Loucy (cell line): ENCODE results near the gene PSD2.
"Not testable (repeated sequence)": the region's sequence is repeated elsewhere in the genome, so short reads cannot be mapped to it uniquely, and the experiment has no call there.

Experiments used
- H2AFZ ChIP-seq: fragments of 200-600 bp; sonication (generic); 2 replicates; pipeline ENCODE4 v1.6.0; 2016; ENCODE audit warnings: antibody characterized with exemption, mild to moderate bottlenecking, low read length, moderate library complexity
- H3F3A ChIP-seq: fragments of 200-600 bp; 2 replicates; pipeline ENCODE4 v1.6.0; 2016; ENCODE audit warnings: antibody characterized with exemption, low read depth, mild to moderate bottlenecking
- H3K27me3 ChIP-seq: fragments of 200-600 bp; sonication (generic); 2 replicates; pipeline ENCODE4 v1.6.1; 2014; ENCODE audit warnings: low read length, mild to moderate bottlenecking; ENCODE audit not compliant: insufficient read depth, poor library complexity, severe bottlenecking
- H3K36me3 ChIP-seq: fragments of 200-600 bp; sonication (generic); 2 replicates; pipeline ENCODE4 v1.6.1; 2016; ENCODE audit warnings: low read length; ENCODE audit not compliant: insufficient read depth
- H3K4me1 ChIP-seq: fragments of 200-600 bp; sonication (generic); 2 replicates; pipeline ENCODE4 v1.5.1; 2014; ENCODE audit warnings: low read length, mild to moderate bottlenecking; ENCODE audit not compliant: insufficient read depth, poor library complexity, severe bottlenecking
- H3K4me2 ChIP-seq: fragments of 200-600 bp; sonication (generic); 2 replicates; pipeline ENCODE4 v1.6.0; 2014; ENCODE audit warnings: antibody characterized with exemption, low read length, low read depth, mild to moderate bottlenecking; ENCODE audit not compliant: poor library complexity, severe bottlenecking
- H3K4me3 ChIP-seq: fragments of 200-600 bp; sonication (generic); 2 replicates; pipeline ENCODE4 v1.5.1; 2014; ENCODE audit warnings: low read length, mild to moderate bottlenecking, mixed read lengths; ENCODE audit not compliant: poor library complexity, severe bottlenecking
- H3K79me2 ChIP-seq: fragments of 200-600 bp; sonication (generic); 2 replicates; pipeline ENCODE4 v1.6.1; 2014; ENCODE audit warnings: low read length; ENCODE audit not compliant: insufficient read depth
- H3K9ac ChIP-seq: fragments of 200-600 bp; sonication (generic); 2 replicates; pipeline ENCODE4 v1.6.0; 2014; ENCODE audit warnings: mild to moderate bottlenecking, low read depth, low read length, moderate library complexity; ENCODE audit not compliant: poor library complexity, severe bottlenecking
- H3K9me2 ChIP-seq: fragments of 200-600 bp; sonication (generic); replicated peaks from 2 replicates; pipeline ENCODE4 v1.6.1; 2016; ENCODE audit warnings: low read depth, low read length, mixed read lengths
- H3K9me3 ChIP-seq: fragments of 200-600 bp; sonication (generic); 2 replicates; pipeline ENCODE4 v1.6.1; 2014; ENCODE audit warnings: mild to moderate bottlenecking, antibody characterized with exemption, low read length, low read depth; ENCODE audit not compliant: insufficient read depth
- H4K20me1 ChIP-seq: fragments of 200-600 bp; sonication (generic); 2 replicates; pipeline ENCODE4 v1.6.0; 2014; ENCODE audit warnings: antibody characterized with exemption, low read length, mild to moderate bottlenecking; ENCODE audit not compliant: insufficient read depth, poor library complexity, severe bottlenecking
- EZH2phosphoT487 ChIP-seq: fragments of 200-600 bp; IDR thresholded peaks from 2 replicates; pipeline ENCODE4 v1.6.1; 2018; ENCODE audit warnings: antibody characterized with exemption, mild to moderate bottlenecking, moderate library complexity, borderline replicate concordance
- TF ChIP-seq, protein P1 (sequence below): fragments of 200-600 bp; sonication (generic); conservative IDR thresholded peaks from 2 replicates; pipeline ENCODE4 v1.5.1; 2014; ENCODE audit warnings: mild to moderate bottlenecking, antibody characterized with exemption, low read length

The PSD2 gene

DNA sequence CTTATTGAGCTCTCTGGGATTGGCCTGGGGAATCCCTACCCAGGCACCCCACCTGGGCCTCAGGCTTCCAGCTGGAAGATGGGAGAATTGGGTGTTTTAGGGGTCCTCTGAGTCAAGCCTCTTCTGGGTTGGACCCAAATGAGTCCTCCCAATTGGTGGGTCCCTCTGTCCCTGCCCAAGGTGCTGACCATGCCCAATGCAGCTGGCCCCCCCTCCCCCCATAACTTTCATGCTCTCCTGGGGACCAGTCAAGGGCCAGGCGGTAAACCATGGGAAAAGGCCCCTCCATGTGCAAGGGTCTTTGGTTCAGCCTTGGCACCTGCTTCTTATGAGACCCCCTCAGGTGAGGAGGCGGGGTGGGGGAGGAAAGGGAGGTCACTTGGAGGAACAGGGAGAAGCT lies 3.4 kb upstream of the PSD2 start:
- H2AFZ ChIP-seq = no peak overlapping the region
- no peaks in the 10 kb centered on the region for H3K9me3 ChIP-seq
- no peaks in the 10 kb centered on the region for H3K36me3 ChIP-seq
- no peak overlapping the region for H3K4me3 ChIP-seq
- no peaks in the 10 kb centered on the region for H3K27me3 ChIP-seq
- no peak overlapping the region for H3K4me2 ChIP-seq
- H3K9ac ChIP-seq = no peak overlapping the region
- no peaks in the 10 kb centered on the region for H4K20me1 ChIP-seq
- H3F3A ChIP-seq = no peaks in the 10 kb centered on the region
- H3K4me1 ChIP-seq = peaks cover 4% of the 10 kb centered on the region
- no peaks in the 10 kb centered on the region for H3K79me2 ChIP-seq
- TF ChIP-seq, protein P1, sequence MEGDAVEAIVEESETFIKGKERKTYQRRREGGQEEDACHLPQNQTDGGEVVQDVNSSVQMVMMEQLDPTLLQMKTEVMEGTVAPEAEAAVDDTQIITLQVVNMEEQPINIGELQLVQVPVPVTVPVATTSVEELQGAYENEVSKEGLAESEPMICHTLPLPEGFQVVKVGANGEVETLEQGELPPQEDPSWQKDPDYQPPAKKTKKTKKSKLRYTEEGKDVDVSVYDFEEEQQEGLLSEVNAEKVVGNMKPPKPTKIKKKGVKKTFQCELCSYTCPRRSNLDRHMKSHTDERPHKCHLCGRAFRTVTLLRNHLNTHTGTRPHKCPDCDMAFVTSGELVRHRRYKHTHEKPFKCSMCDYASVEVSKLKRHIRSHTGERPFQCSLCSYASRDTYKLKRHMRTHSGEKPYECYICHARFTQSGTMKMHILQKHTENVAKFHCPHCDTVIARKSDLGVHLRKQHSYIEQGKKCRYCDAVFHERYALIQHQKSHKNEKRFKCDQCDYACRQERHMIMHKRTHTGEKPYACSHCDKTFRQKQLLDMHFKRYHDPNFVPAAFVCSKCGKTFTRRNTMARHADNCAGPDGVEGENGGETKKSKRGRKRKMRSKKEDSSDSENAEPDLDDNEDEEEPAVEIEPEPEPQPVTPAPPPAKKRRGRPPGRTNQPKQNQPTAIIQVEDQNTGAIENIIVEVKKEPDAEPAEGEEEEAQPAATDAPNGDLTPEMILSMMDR = no peak
- TF ChIP-seq EZH2phosphoT487 = no peak
- H3K9me2 ChIP-seq = no peaks in the 10 kb centered on the region

DNA sequence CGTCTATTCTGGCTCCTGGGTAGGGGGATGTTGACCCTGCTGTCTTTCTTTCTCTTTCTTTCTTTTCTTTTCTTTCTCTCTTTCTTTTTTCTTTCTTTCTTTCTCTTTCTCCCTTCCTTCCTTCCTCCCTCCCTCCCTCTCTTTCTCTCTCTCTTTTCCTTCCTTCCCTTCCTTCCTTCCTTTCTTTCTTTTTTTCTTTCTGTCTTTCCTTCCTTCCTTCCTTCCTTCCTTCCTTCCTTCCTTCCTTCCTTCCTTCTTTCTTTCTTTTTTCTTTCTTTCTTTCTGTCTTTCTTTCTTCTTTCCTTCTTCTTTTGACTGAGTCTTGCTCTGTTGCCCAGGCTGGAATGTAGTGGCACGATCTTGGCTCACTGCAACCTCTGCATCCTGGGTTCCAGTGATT lies 3.0 kb upstream of the PSD2 start:
- not testable (repeated sequence) for H3K27me3 ChIP-seq

DNA sequence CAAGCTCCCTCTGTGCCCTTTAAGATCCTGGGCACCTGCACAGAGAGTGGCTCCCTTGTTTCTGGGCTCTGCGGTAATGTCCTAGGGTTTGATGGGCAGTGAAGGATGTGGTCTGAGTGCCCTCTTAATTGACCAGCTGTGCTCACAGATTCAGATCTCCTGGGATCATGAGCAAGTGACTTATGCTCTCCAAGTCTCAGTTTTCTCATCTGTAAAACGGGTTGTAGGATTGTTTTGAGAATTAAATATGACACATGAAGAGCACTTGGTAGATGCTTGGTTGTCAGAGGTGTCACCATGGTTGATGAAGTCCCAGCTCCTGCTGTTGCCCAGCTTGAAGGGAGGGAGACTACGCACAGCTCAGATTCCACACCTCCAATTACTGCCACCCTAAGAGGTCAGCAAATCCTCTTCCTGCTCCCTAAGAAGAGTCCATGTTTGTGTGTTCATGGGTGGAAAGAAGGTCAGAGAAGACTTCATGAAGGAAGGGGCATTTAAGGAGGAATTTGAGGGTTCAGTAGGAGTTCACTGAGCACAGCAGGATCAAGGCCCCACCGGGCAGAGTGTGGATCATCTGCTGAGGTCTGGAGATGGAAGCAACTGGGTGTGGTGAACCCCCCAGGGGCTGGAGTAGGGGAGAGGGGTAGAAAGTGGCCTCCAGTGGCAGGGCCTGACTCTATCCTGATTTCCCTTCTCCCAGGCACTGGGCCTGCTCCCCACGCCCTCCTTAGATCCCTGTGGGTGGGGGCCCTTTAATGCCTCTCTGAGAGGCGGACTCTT lies 1.4 kb upstream of the PSD2 start:
- no peak overlapping the region for H3K9ac ChIP-seq
- H3K27me3 ChIP-seq = no peaks in the 10 kb centered on the region
- no peak overlapping the region for H3K4me2 ChIP-seq

More for the DNA sequence above, 3.0 kb upstream of the PSD2 start:
- H3K4me2 ChIP-seq, H3K4me3 ChIP-seq, H3K4me1 ChIP-seq, H3K36me3 ChIP-seq, H3F3A ChIP-seq, H4K20me1 ChIP-seq, H3K9ac ChIP-seq, H3K9me3 ChIP-seq, H3K9me2 ChIP-seq, H3K79me2 ChIP-seq, H2AFZ ChIP-seq: not testable (repeated sequence)

More for the DNA sequence above, 1.4 kb upstream of the PSD2 start:
- H3K79me2 ChIP-seq = no peaks in the 10 kb centered on the region
- no peaks in the 10 kb centered on the region for H3K9me3 ChIP-seq
- no peaks in the 10 kb centered on the region for H3K9me2 ChIP-seq
- no peak overlapping the region for H3K4me3 ChIP-seq
- TF ChIP-seq EZH2phosphoT487 = no peak
- TF ChIP-seq, protein P1 = no peak
- no peaks in the 10 kb centered on the region for H3K36me3 ChIP-seq
- no peak overlapping the region for H2AFZ ChIP-seq
- no peaks in the 10 kb centered on the region for H3F3A ChIP-seq
- no peaks in the 10 kb centered on the region for H4K20me1 ChIP-seq
- no peaks in the 10 kb centered on the region for H3K4me1 ChIP-seq
